ENCODE results near the gene DGKI. TPM values are rescaled to one million over a fixed set of nuclear protein-coding genes. Genes with fewer than 3 reads are reported as not detected.

DGKI gene
- total RNA-seq, 1 donor from 2014 or later = 1.3 TPM

DNA sequence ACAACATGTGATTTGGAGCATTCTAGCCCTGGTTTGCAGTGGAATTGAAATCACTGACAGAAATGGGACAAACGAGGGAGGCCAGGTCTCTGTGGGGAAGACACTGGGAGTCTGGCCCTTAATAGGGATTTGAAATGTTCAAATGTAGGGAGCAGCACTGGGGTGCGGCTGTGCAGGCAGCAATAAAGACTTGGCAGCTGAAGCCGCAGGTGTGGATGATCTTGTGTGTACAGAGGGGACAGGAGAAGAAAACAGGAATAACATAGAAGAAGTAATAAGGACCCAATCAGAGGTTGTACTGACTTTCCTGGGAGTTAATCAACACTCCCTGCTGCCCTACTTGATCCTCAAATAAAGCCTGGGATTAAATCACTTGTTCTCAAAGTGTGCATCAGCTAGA is 375.6 kb downstream of the DGKI start:
- intact Hi-C loops (cut with micrococcal nuclease) = no loop called here
- no peak overlapping the region for H3K27ac ChIP-seq (replicated peaks)
- H3K4me3 ChIP-seq = no peak overlapping the region
- H3K27me3 ChIP-seq (ENCODE audit: low read depth) = no peaks in the 10 kb centered on the region
- no peaks in the 10 kb centered on the region for H3K4me1 ChIP-seq
- TF ChIP-seq, protein P1, sequence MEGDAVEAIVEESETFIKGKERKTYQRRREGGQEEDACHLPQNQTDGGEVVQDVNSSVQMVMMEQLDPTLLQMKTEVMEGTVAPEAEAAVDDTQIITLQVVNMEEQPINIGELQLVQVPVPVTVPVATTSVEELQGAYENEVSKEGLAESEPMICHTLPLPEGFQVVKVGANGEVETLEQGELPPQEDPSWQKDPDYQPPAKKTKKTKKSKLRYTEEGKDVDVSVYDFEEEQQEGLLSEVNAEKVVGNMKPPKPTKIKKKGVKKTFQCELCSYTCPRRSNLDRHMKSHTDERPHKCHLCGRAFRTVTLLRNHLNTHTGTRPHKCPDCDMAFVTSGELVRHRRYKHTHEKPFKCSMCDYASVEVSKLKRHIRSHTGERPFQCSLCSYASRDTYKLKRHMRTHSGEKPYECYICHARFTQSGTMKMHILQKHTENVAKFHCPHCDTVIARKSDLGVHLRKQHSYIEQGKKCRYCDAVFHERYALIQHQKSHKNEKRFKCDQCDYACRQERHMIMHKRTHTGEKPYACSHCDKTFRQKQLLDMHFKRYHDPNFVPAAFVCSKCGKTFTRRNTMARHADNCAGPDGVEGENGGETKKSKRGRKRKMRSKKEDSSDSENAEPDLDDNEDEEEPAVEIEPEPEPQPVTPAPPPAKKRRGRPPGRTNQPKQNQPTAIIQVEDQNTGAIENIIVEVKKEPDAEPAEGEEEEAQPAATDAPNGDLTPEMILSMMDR (IDR thresholded peaks at IDR 0.05; ENCODE audit: borderline replicate concordance) = no peak
- H3K9me3 ChIP-seq (replicated peaks) = no peaks in the 10 kb centered on the region
- no peaks in the 10 kb centered on the region for H3K36me3 ChIP-seq
- no peak for DNase-seq

DNA sequence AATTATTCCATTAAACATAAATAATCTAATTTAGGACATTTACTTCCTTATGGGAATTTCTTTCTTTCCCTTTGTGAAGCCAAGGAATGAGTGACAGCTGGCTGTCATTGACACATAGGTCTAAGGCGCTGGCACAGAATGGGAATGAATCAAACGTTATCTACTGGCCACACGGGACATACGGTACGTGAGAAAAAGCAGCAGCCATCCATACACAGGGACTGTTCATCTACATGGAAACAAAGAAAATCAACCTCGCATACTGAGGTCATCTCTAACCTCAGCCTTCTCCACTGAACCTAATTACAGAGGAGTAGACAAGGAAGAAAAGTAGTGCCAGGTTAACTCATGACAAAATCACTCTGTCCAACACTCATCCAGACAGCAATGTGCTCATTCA is 376.9 kb downstream of the DGKI start:
- no peaks in the 10 kb centered on the region for H3K36me3 ChIP-seq
- intact Hi-C loops (cut with micrococcal nuclease) = no loop called here
- H3K27me3 ChIP-seq (ENCODE audit: low read depth) = no peaks in the 10 kb centered on the region
- H3K4me3 ChIP-seq = no peak overlapping the region
- H3K9me3 ChIP-seq (replicated peaks) = no peaks in the 10 kb centered on the region
- H3K27ac ChIP-seq (replicated peaks) = no peak overlapping the region
- H3K4me1 ChIP-seq = no peaks in the 10 kb centered on the region
- DNase-seq = no peak
- TF ChIP-seq, protein P1 (IDR thresholded peaks at IDR 0.05; ENCODE audit: borderline replicate concordance) = no peak

DNA sequence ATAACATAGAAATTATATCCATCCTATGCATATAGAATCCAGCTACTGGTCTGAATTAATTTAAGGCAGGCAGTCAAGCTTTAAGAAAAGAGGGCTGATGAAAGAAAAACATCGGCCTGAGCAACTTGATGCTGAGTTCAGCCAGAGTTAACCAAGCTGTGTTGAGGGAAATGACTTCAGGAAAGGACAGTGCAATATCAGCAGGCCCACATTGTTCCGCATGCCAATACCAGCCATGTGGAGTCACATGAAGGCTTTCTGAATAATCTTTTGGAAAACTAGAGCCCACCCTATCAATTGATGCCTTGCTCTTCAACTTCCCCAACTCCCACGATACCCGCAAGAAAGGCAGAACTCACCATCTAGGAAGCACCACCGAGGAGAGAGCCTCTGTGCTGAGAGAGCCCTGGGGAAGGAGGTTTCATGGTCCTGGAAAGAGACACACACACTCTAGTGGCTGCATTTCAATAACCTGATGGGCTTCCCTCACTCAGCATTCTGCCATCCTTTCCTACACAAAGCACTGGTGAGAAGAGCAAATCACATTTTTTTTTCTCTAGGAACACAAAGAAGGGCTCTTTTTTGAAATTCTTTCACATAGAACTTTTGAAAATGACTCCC is 377.5 kb downstream of the DGKI start:
- H3K36me3 ChIP-seq = no peaks in the 10 kb centered on the region
- TF ChIP-seq, protein P1 (IDR thresholded peaks at IDR 0.05; ENCODE audit: borderline replicate concordance) = no peak
- H3K27ac ChIP-seq (replicated peaks) = no peak overlapping the region
- H3K9me3 ChIP-seq (replicated peaks) = no peaks in the 10 kb centered on the region
- DNase-seq = no peak
- intact Hi-C loops (cut with micrococcal nuclease) = no loop called here
- no peaks in the 10 kb centered on the region for H3K4me1 ChIP-seq
- no peaks in the 10 kb centered on the region for H3K27me3 ChIP-seq (ENCODE audit: low read depth)
- no peak overlapping the region for H3K4me3 ChIP-seq

DNA sequence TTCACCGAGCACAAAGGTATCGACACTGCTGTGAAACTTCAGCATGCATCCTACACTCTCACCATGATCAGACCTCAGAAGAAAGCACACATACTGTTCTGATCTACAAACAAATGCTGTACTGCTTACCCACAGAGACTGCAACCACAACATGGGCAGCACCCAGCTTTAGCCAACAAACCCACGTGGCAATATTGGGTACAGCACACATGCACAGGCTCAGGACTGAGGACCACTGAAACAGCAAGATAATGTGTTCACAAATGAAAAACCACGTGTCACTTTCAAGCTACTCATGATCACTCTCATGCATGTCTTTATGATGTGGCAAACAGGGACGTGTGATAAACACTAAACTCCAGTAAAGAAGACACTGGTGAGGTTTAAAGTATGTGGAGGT is 383.9 kb downstream of the DGKI start:
- Histone ChIP-seq H3K4me3 (no peak overlapping the region), H3K27me3 (ENCODE audit: low read depth) (no peaks in the 10 kb centered on the region), H3K27ac (replicated peaks) (no peak overlapping the region), H3K4me1 (no peaks in the 10 kb centered on the region), H3K9me3 (replicated peaks) (no peaks in the 10 kb centered on the region), H3K36me3 (no peaks in the 10 kb centered on the region)
- intact Hi-C loops (cut with micrococcal nuclease) = no loop called here
- DNase-seq = no peak
- TF ChIP-seq, protein P1 (IDR thresholded peaks at IDR 0.05; ENCODE audit: borderline replicate concordance) = no peak

DNA sequence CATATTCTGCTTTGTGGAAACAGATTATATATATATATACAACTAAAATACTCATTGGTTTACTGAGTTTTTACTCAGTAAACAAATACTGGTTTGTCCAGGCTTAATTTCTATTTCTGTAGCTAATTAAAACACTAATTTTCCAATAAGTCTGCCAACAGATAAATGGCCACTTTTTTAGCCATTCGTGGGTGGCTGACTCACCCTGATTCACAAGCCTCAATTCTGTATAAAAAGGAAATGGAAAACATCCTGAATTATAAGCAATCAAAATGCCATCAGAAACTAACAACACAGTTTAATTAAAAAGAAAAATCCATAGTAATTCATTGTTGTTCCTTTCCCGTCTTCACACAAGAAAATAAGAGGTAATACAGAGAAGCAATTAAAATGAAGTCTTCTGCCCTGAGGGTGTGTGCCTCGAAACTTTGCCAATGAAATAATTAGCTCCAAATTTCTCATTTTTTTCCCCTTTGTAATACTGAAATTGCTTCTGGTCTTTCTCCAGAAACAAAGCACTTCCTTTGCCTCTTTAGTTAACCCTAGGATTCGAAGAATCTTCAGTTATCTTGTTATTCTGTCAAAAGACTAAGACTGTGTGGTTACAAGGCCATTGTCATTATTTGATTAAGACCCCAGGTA is 384.6 kb downstream of the DGKI start:
- Histone ChIP-seq H3K36me3 (no peaks in the 10 kb centered on the region), H3K27ac (replicated peaks) (no peak overlapping the region), H3K4me1 (no peaks in the 10 kb centered on the region), H3K9me3 (replicated peaks) (no peaks in the 10 kb centered on the region), H3K27me3 (ENCODE audit: low read depth) (no peaks in the 10 kb centered on the region), H3K4me3 (no peak overlapping the region)
- intact Hi-C loops (cut with micrococcal nuclease) = no loop called here
- no peak for DNase-seq
- TF ChIP-seq, protein P1 (IDR thresholded peaks at IDR 0.05; ENCODE audit: borderline replicate concordance) = no peak

Measured in left ventricle myocardium inferior (tissue), 1 donor.